ENCODE measurements around the gene STARD13. TPM values are rescaled to one million over a fixed set of nuclear protein-coding genes. Genes with fewer than 3 reads are reported as not detected.

Gene STARD13
- polyA plus RNA-seq, 4 donors: 22.3 to 27.8 (median 24.3) TPM

- no peak for DNase-seq (ENCODE audit: low read depth in 4 of 4, low spot score in 2 of 4)
Observed at GRCh38 chr13:33103457-33103856, 182.1 kb downstream of the STARD13 start.

GRCh38 chr13:33101835-33102234 lies 183.7 kb downstream of the STARD13 start:
- DNase-seq (ENCODE audit: low read depth in 4 of 4, low spot score in 2 of 4): no peak

- no peak for DNase-seq (ENCODE audit: low read depth in 4 of 4, low spot score in 2 of 4)
Observed at GRCh38 chr13:33100886-33101285, 184.7 kb downstream of the STARD13 start.

- DNase-seq (ENCODE audit: low read depth in 4 of 4, low spot score in 2 of 4): no peak
Observed at GRCh38 chr13:33099860-33100259, 185.7 kb downstream of the STARD13 start.

GRCh38 chr13:33096886-33097605 lies 188.5 kb downstream of the STARD13 start:
- DNase-seq (ENCODE audit: low read depth in 4 of 4, low spot score in 2 of 4): no peak

- no peak for DNase-seq (ENCODE audit: low read depth in 4 of 4, low spot score in 2 of 4)
Observed at GRCh38 chr13:33092073-33092987, 193.2 kb downstream of the STARD13 start.

- DNase-seq (ENCODE audit: low read depth in 4 of 4, low spot score in 2 of 4): no peak
Observed at GRCh38 chr13:33091415-33091774, 194.2 kb downstream of the STARD13 start.

GRCh38 chr13:33090755-33091414 lies 194.7 kb downstream of the STARD13 start:
- no peak for DNase-seq (ENCODE audit: low read depth in 4 of 4, low spot score in 2 of 4)

GRCh38 chr13:33089311-33089710 lies 196.2 kb downstream of the STARD13 start:
- DNase-seq (ENCODE audit: low read depth in 4 of 4, low spot score in 2 of 4): no peak

- DNase-seq (ENCODE audit: low read depth in 4 of 4, low spot score in 2 of 4): no peak
Observed at GRCh38 chr13:33087790-33088189, 197.8 kb downstream of the STARD13 start.

GRCh38 chr13:33087091-33087490 lies 198.5 kb downstream of the STARD13 start:
- no peak for DNase-seq (ENCODE audit: low read depth in 4 of 4, low spot score in 2 of 4)

GRCh38 chr13:33083054-33083453 lies 202.5 kb downstream of the STARD13 start:
- DNase-seq (ENCODE audit: low read depth in 4 of 4, low spot score in 2 of 4): no peak

- DNase-seq (ENCODE audit: low read depth in 4 of 4, low spot score in 2 of 4): no peak
Observed at GRCh38 chr13:33081666-33082065, 203.9 kb downstream of the STARD13 start.

- DNase-seq (ENCODE audit: low read depth in 4 of 4, low spot score in 2 of 4): no peak
Observed at GRCh38 chr13:33080972-33081590, 204.5 kb downstream of the STARD13 start.

- no peak for DNase-seq (ENCODE audit: low read depth in 4 of 4, low spot score in 2 of 4)
Observed at GRCh38 chr13:33079960-33080359, 205.6 kb downstream of the STARD13 start.

- DNase-seq (ENCODE audit: low read depth in 4 of 4, low spot score in 2 of 4): no peak
Observed at GRCh38 chr13:33078263-33078662, 207.3 kb downstream of the STARD13 start.

GRCh38 chr13:33076001-33076992 lies 209.3 kb downstream of the STARD13 start:
- no peak for DNase-seq (ENCODE audit: low read depth in 4 of 4, low spot score in 2 of 4)

GRCh38 chr13:33073338-33073737 lies 212.2 kb downstream of the STARD13 start:
- no peak for DNase-seq (ENCODE audit: low read depth in 4 of 4, low spot score in 2 of 4)

GRCh38 chr13:33072759-33073158 lies 212.8 kb downstream of the STARD13 start:
- DNase-seq (ENCODE audit: low read depth in 4 of 4, low spot score in 2 of 4): no peak

GRCh38 chr13:33072282-33072681 lies 213.3 kb downstream of the STARD13 start:
- no peak for DNase-seq (ENCODE audit: low read depth in 4 of 4, low spot score in 2 of 4)
